Spinal cord (tissue), 10 donors: Measurements from ENCODE around the gene IREB2. TPM values are rescaled to one million over a fixed set of nuclear protein-coding genes. Genes with fewer than 3 reads are reported as not detected.

ENCODE experiments used
- DNase-seq, 6 donors: peaks; one replicate each; pipeline versions ENCODE4 v3.0.0 to v3.0.0-alpha.2; 2013 to 2015; ENCODE audit warnings: low spot score in 6 of 6, low read depth in 4 of 6
- H3K27ac ChIP-seq: one replicate; pipeline ENCODE4 v1.5.1; 2013; ENCODE audit warnings: low read depth, low read length, control low read depth
- H3K27me3 ChIP-seq: one replicate; pipeline ENCODE4 v1.6.1; 2013; ENCODE audit warnings: low read length; ENCODE audit not compliant: control insufficient read depth, insufficient read depth
- H3K36me3 ChIP-seq: one replicate; pipeline ENCODE4 v1.6.1; 2013; ENCODE audit warnings: low read length; ENCODE audit not compliant: control insufficient read depth, insufficient read depth
- H3K4me1 ChIP-seq: one replicate; pipeline ENCODE4 v1.6.1; 2013; ENCODE audit warnings: low read length; ENCODE audit not compliant: control insufficient read depth, insufficient read depth
- H3K4me3 ChIP-seq: one replicate; pipeline ENCODE4 v1.5.1; 2013; ENCODE audit warnings: low read depth, low read length, control low read depth
- H3K9me3 ChIP-seq: one replicate; pipeline ENCODE4 v1.6.1; 2013; ENCODE audit warnings: low read length; ENCODE audit not compliant: control insufficient read depth, insufficient read depth
- WGBS: methylation state at CpG from one replicate; pipeline ENCODE4 v1.1.5; 2013; ENCODE audit warnings: missing lambda C conversion rate; ENCODE audit not compliant: insufficient coverage; 5-methylcytosine and 5-hydroxymethylcytosine counted together
- polyA plus RNA-seq, 2 donors: library from polyadenylated mRNA; unstranded; fragments of 120-200 nt; gene quantifications; one replicate each; pipeline ENCODE4 v1.2.1, GENCODE V29; 2013; ENCODE audit not compliant: insufficient read length in 2 of 2
- total RNA-seq, 2 donors: library from RNA; depleted of rRNA in 1 of 2; stranded (reverse); fragments of 120-200 nt in 1 of 2; fragments of >200 nt in 1 of 2; gene quantifications; one replicate each; pipeline versions ENCODE4 v1.2.3 to v1.2.4, GENCODE V29; 2013 to 2014
- donor health status: healthy.

IREB2 gene
- total and polyA plus RNA-seq, 4 donors, result 33.6 to 62.4 (median 38.4) TPM

DNA sequence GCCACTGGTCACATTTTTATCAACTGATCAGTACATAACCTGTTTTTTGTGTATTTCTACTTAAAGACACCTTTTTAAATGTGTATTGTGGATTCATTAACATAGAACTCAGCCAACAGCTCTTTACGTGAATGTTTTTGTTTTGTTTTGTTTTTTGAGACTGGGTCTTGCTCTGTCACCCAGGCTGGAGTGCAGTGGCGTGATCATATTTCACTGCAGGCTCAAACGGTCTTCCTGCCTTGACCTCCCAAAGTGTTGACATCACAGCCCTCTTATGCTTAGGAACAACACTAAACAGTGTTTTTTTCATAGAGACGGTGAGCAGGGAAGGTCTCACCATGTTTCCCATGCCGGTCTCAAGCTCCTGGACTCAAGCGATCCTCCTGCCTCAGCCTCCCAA is 112.2 kb downstream of the IREB2 start:
- Histone ChIP-seq H3K27me3 (no peaks in the 10 kb centered on the region), H3K36me3 (peaks cover 28% of the 10 kb centered on the region), H3K4me1 (no peaks in the 10 kb centered on the region), H3K4me3 (no peak overlapping the region), H3K9me3 (no peaks in the 10 kb centered on the region), H3K27ac (no peak overlapping the region)
- DNase-seq, result no peak
- WGBS, result 70% methylated on average over 4 of the region's 6 CpGs

DNA sequence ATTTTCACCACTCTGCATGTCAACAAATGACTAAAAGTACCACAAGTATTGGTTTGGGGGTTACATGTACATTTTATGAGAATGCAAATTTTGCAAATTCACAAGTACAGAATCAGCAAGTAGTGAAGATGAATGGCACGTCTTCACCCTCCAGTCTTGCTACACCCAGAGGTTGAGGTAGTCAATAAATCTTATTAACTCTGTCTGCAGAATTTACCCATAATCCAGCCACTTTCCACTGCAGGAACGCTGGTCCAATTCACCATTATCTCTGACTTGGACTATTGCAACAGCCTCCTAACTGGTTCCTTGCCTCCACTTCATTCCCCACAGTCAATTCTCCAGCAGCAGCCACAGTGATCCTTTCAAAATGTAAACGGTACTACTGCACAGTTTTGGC is 112.8 kb downstream of the IREB2 start:
- Histone ChIP-seq H3K27me3 (no peaks in the 10 kb centered on the region), H3K4me1 (no peaks in the 10 kb centered on the region), H3K4me3 (no peak overlapping the region), H3K9me3 (no peaks in the 10 kb centered on the region), H3K36me3 (peaks cover 28% of the 10 kb centered on the region), H3K27ac (no peak overlapping the region)
- WGBS, result 71% methylated on average over 2 of the region's 3 CpGs
- no peak for DNase-seq

Other genes starting within 250 kb of the IREB2 start
- gene ACSBG1, start 203.7 kb upstream of the IREB2 start, total RNA-seq, result 10 to 100 TPM; 11.6 to 43.3 TPM
- gene ACSBG1, start 203.7 kb upstream of the IREB2 start, polyA plus RNA-seq, result 10 to 100 TPM; 43.0 to 44.2 TPM
- 10 to 100 TPM; 21.7 to 62.1 TPM for gene DNAJA4, start 173.7 kb upstream of the IREB2 start, total RNA-seq
- 10 to 100 TPM; 64.2 to 72.7 TPM for gene DNAJA4, start 173.7 kb upstream of the IREB2 start, polyA plus RNA-seq
- gene SKIC8, start 138.6 kb upstream of the IREB2 start, total RNA-seq, result 10 to 100 TPM; 71.8 to 89.6 TPM
- gene SKIC8, start 138.6 kb upstream of the IREB2 start, polyA plus RNA-seq, result 100 to 1,000 TPM in 1 of 2 donors, 10 to 100 TPM in 1; 97.9 to 104 TPM
- 1,000 to 10,000 TPM in 1 of 2 donors, 100 to 1,000 TPM in 1; 113 to 1,461 TPM for gene CRABP1, start 97.9 kb upstream of the IREB2 start, total RNA-seq
- gene CRABP1, start 97.9 kb upstream of the IREB2 start, polyA plus RNA-seq, result 100 to 1,000 TPM; 326 to 539 TPM
- gene HYKK, start 69.4 kb downstream of the IREB2 start, total RNA-seq, result 1 to 10 TPM; 3.1 to 5.4 TPM
- 1 to 10 TPM; 2.5 to 2.6 TPM for gene HYKK, start 69.4 kb downstream of the IREB2 start, polyA plus RNA-seq
- gene PSMA4, start 102.2 kb downstream of the IREB2 start, total RNA-seq, result 100 to 1,000 TPM; 168 to 201 TPM
- gene PSMA4, start 102.2 kb downstream of the IREB2 start, polyA plus RNA-seq, result 100 to 1,000 TPM; 177 to 188 TPM
- gene CHRNA5, start 127.3 kb downstream of the IREB2 start, total RNA-seq, result 1 to 10 TPM in 1 of 2 donors, under 1 TPM in 1; 0.99 to 1.7 TPM
- 1 to 10 TPM; 2.6 to 2.9 TPM for gene CHRNA5, start 127.3 kb downstream of the IREB2 start, polyA plus RNA-seq
- gene CHRNA3, start 182.8 kb downstream of the IREB2 start, total RNA-seq, result 1 to 10 TPM; 1.1 to 4.5 TPM
- gene CHRNA3, start 182.8 kb downstream of the IREB2 start, polyA plus RNA-seq, result 1 to 10 TPM; 6.6 to 7.7 TPM
- 1 to 10 TPM in 1 of 2 donors, under 1 TPM in 1; 0.33 to 1.4 TPM for gene CHRNB4, start 203.0 kb downstream of the IREB2 start, total RNA-seq
- 1 to 10 TPM; 2.9 to 3.3 TPM for gene CHRNB4, start 203.0 kb downstream of the IREB2 start, polyA plus RNA-seq